Measurements from ENCODE around the gene EPHX1.

DNA sequence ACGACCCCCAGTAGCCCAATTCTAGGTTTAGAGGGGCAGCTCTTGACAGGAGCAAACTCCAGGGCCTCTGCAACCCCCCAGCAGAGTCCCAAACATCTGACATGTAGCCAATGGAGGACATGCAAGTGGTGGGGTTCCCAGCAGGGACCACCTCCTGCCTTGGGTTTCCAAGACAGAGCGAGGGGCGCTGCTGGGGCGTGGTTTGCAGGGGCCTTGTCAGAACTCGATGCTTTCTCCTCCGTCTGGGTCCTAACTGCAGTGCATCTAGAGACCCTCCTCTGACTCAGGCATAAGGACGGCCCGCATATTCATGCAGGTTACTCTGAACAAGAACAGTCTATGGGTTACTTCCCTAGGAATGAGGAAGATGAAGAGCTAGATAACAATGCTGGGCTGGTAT lies 17.2 kb downstream of the EPHX1 start:
- TF ChIP-seq EZH2 (IDR thresholded peaks at IDR 0.05; ENCODE audit: low read length, missing control alignments) = no peak
- TF ChIP-seq, protein P1, sequence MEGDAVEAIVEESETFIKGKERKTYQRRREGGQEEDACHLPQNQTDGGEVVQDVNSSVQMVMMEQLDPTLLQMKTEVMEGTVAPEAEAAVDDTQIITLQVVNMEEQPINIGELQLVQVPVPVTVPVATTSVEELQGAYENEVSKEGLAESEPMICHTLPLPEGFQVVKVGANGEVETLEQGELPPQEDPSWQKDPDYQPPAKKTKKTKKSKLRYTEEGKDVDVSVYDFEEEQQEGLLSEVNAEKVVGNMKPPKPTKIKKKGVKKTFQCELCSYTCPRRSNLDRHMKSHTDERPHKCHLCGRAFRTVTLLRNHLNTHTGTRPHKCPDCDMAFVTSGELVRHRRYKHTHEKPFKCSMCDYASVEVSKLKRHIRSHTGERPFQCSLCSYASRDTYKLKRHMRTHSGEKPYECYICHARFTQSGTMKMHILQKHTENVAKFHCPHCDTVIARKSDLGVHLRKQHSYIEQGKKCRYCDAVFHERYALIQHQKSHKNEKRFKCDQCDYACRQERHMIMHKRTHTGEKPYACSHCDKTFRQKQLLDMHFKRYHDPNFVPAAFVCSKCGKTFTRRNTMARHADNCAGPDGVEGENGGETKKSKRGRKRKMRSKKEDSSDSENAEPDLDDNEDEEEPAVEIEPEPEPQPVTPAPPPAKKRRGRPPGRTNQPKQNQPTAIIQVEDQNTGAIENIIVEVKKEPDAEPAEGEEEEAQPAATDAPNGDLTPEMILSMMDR (conservative IDR thresholded peaks at IDR 0.05 in 1 of 2, IDR thresholded peaks at IDR 0.05 in 1 of 2; ENCODE audit: low read depth in 1 of 2, low read length in 2 of 2) = no peak

Measured in fibroblast of lung (primary cell).